Mesenteric fat pad (tissue), 1 donor: ENCODE results near the gene TTN. TPM values are rescaled to one million over a fixed set of nuclear protein-coding genes. Genes with fewer than 3 reads are reported as not detected.
"Not testable (repeated sequence)": the region's sequence is repeated elsewhere in the genome, so short reads cannot be mapped to it uniquely, and the experiment has no call there.

Experiments used
- DNase-seq: peaks from one replicate; pipeline ENCODE4 v3.0.0-alpha.2; 2020; ENCODE audit warnings: low spot score
- total RNA-seq: library from RNA; stranded (reverse); fragmentation: NEBNext Ultra II Directional; extraction: Animal tissue kit (Norgen Biotek cat#: 25700); gene quantifications from one replicate; pipeline ENCODE4 v1.2.1, GENCODE V29; 2021
- donor health status: DM: yes; HTN: yes; CAD: no.

Gene TTN
- total RNA-seq, 1 donor from 2014 or later, result 12.0 TPM

- DNase-seq, result no peak
Observed at GRCh38 chr2:178666458-178666857, 140.8 kb downstream of the TTN start.

GRCh38 chr2:178658480-178658879 is 148.7 kb downstream of the TTN start:
- DNase-seq, result not testable (repeated sequence)

- no peak for DNase-seq
Observed at GRCh38 chr2:178650554-178650953, 156.7 kb downstream of the TTN start.

GRCh38 chr2:178644919-178645318 is 162.3 kb downstream of the TTN start:
- no peak for DNase-seq

- DNase-seq, result no peak
Observed at GRCh38 chr2:178641498-178641897, 165.7 kb downstream of the TTN start.

GRCh38 chr2:178635897-178636296 is 171.3 kb downstream of the TTN start:
- no peak for DNase-seq

- DNase-seq, result no peak
Observed at GRCh38 chr2:178632729-178633128, 174.5 kb downstream of the TTN start.

GRCh38 chr2:178630581-178630980 is 176.6 kb downstream of the TTN start:
- no peak for DNase-seq

- DNase-seq, result no peak
Observed at GRCh38 chr2:178629463-178629862, 177.8 kb downstream of the TTN start.

GRCh38 chr2:178628605-178629004 is 178.6 kb downstream of the TTN start:
- DNase-seq, result no peak

GRCh38 chr2:178627401-178627800 is 179.8 kb downstream of the TTN start:
- no peak for DNase-seq

GRCh38 chr2:178615969-178616368 is 191.3 kb downstream of the TTN start:
- DNase-seq, result no peak

GRCh38 chr2:178602901-178603300 is 204.3 kb downstream of the TTN start:
- no peak for DNase-seq

GRCh38 chr2:178592655-178593054 is 214.6 kb downstream of the TTN start:
- DNase-seq, result no peak

- no peak for DNase-seq
Observed at GRCh38 chr2:178589335-178589734, 217.9 kb downstream of the TTN start.

GRCh38 chr2:178584666-178585065 is 222.6 kb downstream of the TTN start:
- DNase-seq, result no peak

- no peak for DNase-seq
Observed at GRCh38 chr2:178579006-178579405, 228.2 kb downstream of the TTN start.

- no peak for DNase-seq
Observed at GRCh38 chr2:178574789-178575188, 232.4 kb downstream of the TTN start.

GRCh38 chr2:178568227-178568626 is 239.0 kb downstream of the TTN start:
- DNase-seq, result no peak

- no peak for DNase-seq
Observed at GRCh38 chr2:178553047-178553446, 254.2 kb downstream of the TTN start.

GRCh38 chr2:178550352-178550751 is 256.9 kb downstream of the TTN start:
- no peak for DNase-seq

GRCh38 chr2:178542569-178542968 is 264.7 kb downstream of the TTN start:
- DNase-seq, result no peak

GRCh38 chr2:178542161-178542560 is 265.1 kb downstream of the TTN start:
- DNase-seq, result no peak

GRCh38 chr2:178536037-178536436 is 271.2 kb downstream of the TTN start:
- DNase-seq, result no peak
